Epithelial cell of prostate (primary cell): Measurements from ENCODE around the gene GNMT.
"Not testable (repeated sequence)": the region's sequence is repeated elsewhere in the genome, so short reads cannot be mapped to it uniquely, and the experiment has no call there.

Experiments
- DNase-seq: peaks from one replicate; pipeline ENCODE4 v3.0.0-alpha.2; 2011; ENCODE audit warnings: low read depth, low spot score
- H3K27ac ChIP-seq: fragments of 450-650 bp; 2 replicates; pipeline ENCODE4 v1.5.1; 2017; ENCODE audit warnings: mild to moderate bottlenecking

The GNMT gene

GRCh38 chr6:42940493-42941045 is 20.0 kb upstream of the GNMT start:
- H3K27ac ChIP-seq, result no peak overlapping the region
- DNase-seq, result no peak

GRCh38 chr6:42941356-42941755 is 19.2 kb upstream of the GNMT start:
- H3K27ac ChIP-seq, DNase-seq: not testable (repeated sequence)

GRCh38 chr6:42942444-42942843 is 18.1 kb upstream of the GNMT start:
- no peak overlapping the region for H3K27ac ChIP-seq
- DNase-seq, result no peak

- DNase-seq, result no peak
- no peak overlapping the region for H3K27ac ChIP-seq
These were observed 12.6 kb upstream of the GNMT start for GRCh38 chr6:42947950-42948349.

GRCh38 chr6:42952389-42952788 is 8.2 kb upstream of the GNMT start:
- DNase-seq, result no peak
- no peak overlapping the region for H3K27ac ChIP-seq

- DNase-seq, result not testable (repeated sequence)
- peak overlapping the region; percentile 60 for H3K27ac ChIP-seq
These were observed 6.1 kb upstream of the GNMT start for GRCh38 chr6:42954405-42954804.

- DNase-seq, result no peak
These were observed 2.4 kb upstream of the GNMT start for GRCh38 chr6:42958125-42958524.

GRCh38 chr6:42959917-42960242 is 674 bp upstream of the GNMT start:
- no peak for DNase-seq
- H3K27ac ChIP-seq, result no peak overlapping the region

More at GRCh38 chr6:42958125-42958524, 2.4 kb upstream of the GNMT start:
- H3K27ac ChIP-seq, result no peak overlapping the region

- DNase-seq, result no peak
These were observed 491 bp downstream of the GNMT start for GRCh38 chr6:42961020-42961470.

GRCh38 chr6:42962096-42962495 is 1.5 kb downstream of the GNMT start:
- no peak overlapping the region for H3K27ac ChIP-seq
- no peak for DNase-seq

More at GRCh38 chr6:42961020-42961470, 491 bp downstream of the GNMT start:
- no peak overlapping the region for H3K27ac ChIP-seq

- no peak overlapping the region for H3K27ac ChIP-seq
These were observed 2.1 kb downstream of the GNMT start for GRCh38 chr6:42962502-42963178.

GRCh38 chr6:42963179-42963854 is 2.8 kb downstream of the GNMT start:
- H3K27ac ChIP-seq, result no peak overlapping the region
- no peak for DNase-seq

More at GRCh38 chr6:42962502-42963178, 2.1 kb downstream of the GNMT start:
- DNase-seq, result no peak

- no peak overlapping the region for H3K27ac ChIP-seq
- no peak for DNase-seq
These were observed 3.5 kb downstream of the GNMT start for GRCh38 chr6:42963855-42964605.

GRCh38 chr6:42966571-42966970 is 6.0 kb downstream of the GNMT start:
- no peak overlapping the region for H3K27ac ChIP-seq
- DNase-seq, result no peak

GRCh38 chr6:42967228-42967627 is 6.7 kb downstream of the GNMT start:
- no peak for DNase-seq
- H3K27ac ChIP-seq, result no peak overlapping the region

- no peak overlapping the region for H3K27ac ChIP-seq
- DNase-seq, result no peak
These were observed 7.7 kb downstream of the GNMT start for GRCh38 chr6:42968126-42968701.

- DNase-seq, result no peak
- H3K27ac ChIP-seq, result no peak overlapping the region
These were observed 8.2 kb downstream of the GNMT start for GRCh38 chr6:42968783-42969182.

- no peak overlapping the region for H3K27ac ChIP-seq
- no peak for DNase-seq
These were observed 8.9 kb downstream of the GNMT start for GRCh38 chr6:42969431-42969830.

- H3K27ac ChIP-seq, result no peak overlapping the region
- no peak for DNase-seq
These were observed 9.4 kb downstream of the GNMT start for GRCh38 chr6:42969934-42970333.

GRCh38 chr6:42970871-42971612 is 10.5 kb downstream of the GNMT start:
- DNase-seq, result no peak
- no peak overlapping the region for H3K27ac ChIP-seq
